NCI-H2196 (cell line): ENCODE measurements around the gene NEURL3.
A peak's percentile ranks its signal among the peaks of the same experiment; 100 is the strongest.
"Not testable (repeated sequence)": the region's sequence is repeated elsewhere in the genome, so short reads cannot be mapped to it uniquely, and the experiment has no call there.

Source experiments
- DNase-seq: peaks from one replicate; lab custom pipeline; 2025; ENCODE audit not compliant: unreplicated experiment; lab: John Stamatoyannopoulos, UW

Gene NEURL3

GRCh38 chr2:96486696-96487095 lies 18.5 kb downstream of the NEURL3 start:
- DNase-seq: no peak

GRCh38 chr2:96485751-96486651 lies 19.2 kb downstream of the NEURL3 start:
- peak; percentile 43 for DNase-seq

- no peak for DNase-seq
These were observed 19.8 kb downstream of the NEURL3 start for GRCh38 chr2:96485350-96485749.

- no peak for DNase-seq
These were observed 21.1 kb downstream of the NEURL3 start for GRCh38 chr2:96484091-96484490.

- no peak for DNase-seq
These were observed 27.7 kb downstream of the NEURL3 start for GRCh38 chr2:96477458-96477857.

- no peak for DNase-seq
These were observed 33.4 kb downstream of the NEURL3 start for GRCh38 chr2:96471772-96472171.

- DNase-seq: no peak
These were observed 34.5 kb downstream of the NEURL3 start for GRCh38 chr2:96470636-96471035.

- DNase-seq: no peak
These were observed 35.0 kb downstream of the NEURL3 start for GRCh38 chr2:96470109-96470508.

GRCh38 chr2:96468904-96469303 lies 36.3 kb downstream of the NEURL3 start:
- DNase-seq: no peak

GRCh38 chr2:96464651-96465050 lies 40.5 kb downstream of the NEURL3 start:
- no peak for DNase-seq

- no peak for DNase-seq
These were observed 41.1 kb downstream of the NEURL3 start for GRCh38 chr2:96464061-96464460.

GRCh38 chr2:96463119-96463518 lies 42.0 kb downstream of the NEURL3 start:
- no peak for DNase-seq

GRCh38 chr2:96461616-96462015 lies 43.5 kb downstream of the NEURL3 start:
- DNase-seq: not testable (repeated sequence)

GRCh38 chr2:96452053-96452452 lies 53.1 kb downstream of the NEURL3 start:
- DNase-seq: no peak

- no peak for DNase-seq
These were observed 55.5 kb downstream of the NEURL3 start for GRCh38 chr2:96449637-96450036.

- no peak for DNase-seq
These were observed 56.0 kb downstream of the NEURL3 start for GRCh38 chr2:96449174-96449573.

- DNase-seq: no peak
These were observed 57.4 kb downstream of the NEURL3 start for GRCh38 chr2:96447726-96448125.
